Nephron (organoid): ENCODE measurements around the gene UGGT1.

ENCODE experiments used
- H3K27ac Mint-ChIP-seq, 3 experiments: 2 replicates each; pipeline ENCODE4 v1.8.0; 2020; ENCODE audit warnings: mixed read lengths in 3 of 3, mild to moderate bottlenecking in 2 of 3, moderate library complexity in 1 of 3
- H3K27me3 Mint-ChIP-seq: 2 replicates; pipeline ENCODE4 v1.8.0; 2021; ENCODE audit warnings: low read depth, mild to moderate bottlenecking, moderate library complexity, mixed read lengths
- H3K36me3 Mint-ChIP-seq: 2 replicates; pipeline ENCODE4 v1.8.0; 2020; ENCODE audit warnings: low read depth, mixed read lengths
- H3K4me1 Mint-ChIP-seq: 2 replicates; pipeline ENCODE4 v1.8.0; 2020; ENCODE audit warnings: mixed read lengths
- H3K4me3 Mint-ChIP-seq, 3 experiments: 2 replicates each; pipeline ENCODE4 v1.8.0; 2020; ENCODE audit warnings: mild to moderate bottlenecking in 3 of 3, mixed read lengths in 3 of 3, moderate library complexity in 2 of 3
- H3K9me3 Mint-ChIP-seq: 2 replicates; pipeline ENCODE4 v1.8.0; 2020; ENCODE audit warnings: mixed read lengths
- TF ChIP-seq, protein P1 (sequence below), 3 experiments: fragments of 200-600 bp; sonication (generic); IDR thresholded peaks; one replicate each; pipeline ENCODE4 v1.5.0; 2021; ENCODE audit warnings: antibody characterized with exemption in 3 of 3; ENCODE audit not compliant: unreplicated experiment in 3 of 3

UGGT1 gene

DNA sequence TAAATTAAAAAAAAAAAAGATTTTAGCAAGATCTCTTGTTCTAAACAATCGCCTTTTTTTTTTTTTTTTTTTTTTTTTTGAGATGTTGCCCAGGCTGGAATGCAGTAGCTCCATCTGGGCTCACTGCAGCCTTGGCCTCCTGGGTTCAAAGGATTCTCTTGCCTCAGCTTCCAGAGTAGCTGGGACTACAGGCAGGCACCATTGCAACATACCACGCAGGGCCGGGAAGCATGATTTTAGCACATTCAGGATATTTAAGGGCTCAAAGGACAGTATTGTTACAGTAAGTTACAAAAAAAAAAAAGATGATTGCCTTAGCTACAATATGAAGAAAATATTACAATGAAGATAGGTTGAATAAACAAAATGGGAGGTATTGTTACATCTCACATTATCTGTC, 33.7 kb upstream of the UGGT1 start:
- Mint-ChIP-seq H3K4me1 (no peaks in the 10 kb centered on the region), H3K27ac (no peak overlapping the region), H3K4me3 (no peak overlapping the region), H3K9me3 (no peaks in the 10 kb centered on the region), H3K27me3 (peaks cover 5% of the 10 kb centered on the region), H3K36me3 (no peaks in the 10 kb centered on the region)
- TF ChIP-seq, protein P1, sequence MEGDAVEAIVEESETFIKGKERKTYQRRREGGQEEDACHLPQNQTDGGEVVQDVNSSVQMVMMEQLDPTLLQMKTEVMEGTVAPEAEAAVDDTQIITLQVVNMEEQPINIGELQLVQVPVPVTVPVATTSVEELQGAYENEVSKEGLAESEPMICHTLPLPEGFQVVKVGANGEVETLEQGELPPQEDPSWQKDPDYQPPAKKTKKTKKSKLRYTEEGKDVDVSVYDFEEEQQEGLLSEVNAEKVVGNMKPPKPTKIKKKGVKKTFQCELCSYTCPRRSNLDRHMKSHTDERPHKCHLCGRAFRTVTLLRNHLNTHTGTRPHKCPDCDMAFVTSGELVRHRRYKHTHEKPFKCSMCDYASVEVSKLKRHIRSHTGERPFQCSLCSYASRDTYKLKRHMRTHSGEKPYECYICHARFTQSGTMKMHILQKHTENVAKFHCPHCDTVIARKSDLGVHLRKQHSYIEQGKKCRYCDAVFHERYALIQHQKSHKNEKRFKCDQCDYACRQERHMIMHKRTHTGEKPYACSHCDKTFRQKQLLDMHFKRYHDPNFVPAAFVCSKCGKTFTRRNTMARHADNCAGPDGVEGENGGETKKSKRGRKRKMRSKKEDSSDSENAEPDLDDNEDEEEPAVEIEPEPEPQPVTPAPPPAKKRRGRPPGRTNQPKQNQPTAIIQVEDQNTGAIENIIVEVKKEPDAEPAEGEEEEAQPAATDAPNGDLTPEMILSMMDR (IDR thresholded peaks at IDR 0.05; ENCODE audit: unreplicated experiment in 3 of 3): no peak

DNA sequence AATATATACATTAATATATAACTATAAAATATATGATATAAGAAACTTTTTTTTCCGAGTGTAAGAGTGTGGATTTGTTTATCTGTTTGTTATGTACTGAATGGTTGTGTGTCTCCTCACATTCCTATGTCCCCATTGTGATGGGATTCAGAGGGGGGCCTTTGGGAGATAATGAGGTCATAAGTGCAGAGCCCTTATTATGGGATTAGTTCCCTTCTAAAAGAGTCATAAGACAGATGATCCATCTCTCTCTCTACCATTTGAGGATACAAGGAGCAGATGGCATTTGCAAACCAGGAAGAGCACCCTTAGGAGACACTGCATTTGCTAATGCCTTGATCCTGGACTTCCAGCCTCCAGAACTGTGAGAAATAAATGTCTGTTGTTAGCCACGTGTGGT, 32.9 kb upstream of the UGGT1 start:
- TF ChIP-seq, protein P1 (IDR thresholded peaks at IDR 0.05; ENCODE audit: unreplicated experiment in 3 of 3): no peak
- H3K27me3 Mint-ChIP-seq: peaks cover 5% of the 10 kb centered on the region
- H3K4me3 Mint-ChIP-seq: no peak overlapping the region
- no peaks in the 10 kb centered on the region for H3K9me3 Mint-ChIP-seq
- H3K27ac Mint-ChIP-seq: no peak overlapping the region
- H3K4me1 Mint-ChIP-seq: no peaks in the 10 kb centered on the region
- H3K36me3 Mint-ChIP-seq: no peaks in the 10 kb centered on the region

DNA sequence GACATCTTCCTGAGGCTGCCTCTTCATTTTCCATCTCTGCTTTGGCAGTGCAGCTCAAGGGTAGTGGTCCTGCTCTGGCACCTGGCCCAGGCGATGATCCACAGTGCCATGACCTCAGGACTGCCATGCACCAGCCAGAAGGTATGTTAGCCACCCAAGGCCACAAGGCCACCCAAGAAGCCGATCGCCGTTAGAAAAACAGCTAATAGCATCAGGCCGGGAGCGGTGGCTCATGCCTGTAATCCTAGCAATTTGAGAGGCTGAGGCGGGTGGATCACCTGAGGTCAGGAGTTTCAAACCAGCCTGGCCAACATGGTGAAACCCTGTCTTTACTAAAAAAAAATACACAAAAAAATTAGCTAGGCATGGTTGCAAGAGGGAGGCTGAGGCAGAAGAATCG, 28.4 kb upstream of the UGGT1 start:
- H3K4me3 Mint-ChIP-seq: no peak overlapping the region
- no peaks in the 10 kb centered on the region for H3K27me3 Mint-ChIP-seq
- H3K27ac Mint-ChIP-seq: no peak overlapping the region
- no peaks in the 10 kb centered on the region for H3K4me1 Mint-ChIP-seq
- TF ChIP-seq, protein P1 (IDR thresholded peaks at IDR 0.05; ENCODE audit: unreplicated experiment in 3 of 3): no peak
- no peaks in the 10 kb centered on the region for H3K9me3 Mint-ChIP-seq
- no peaks in the 10 kb centered on the region for H3K36me3 Mint-ChIP-seq

DNA sequence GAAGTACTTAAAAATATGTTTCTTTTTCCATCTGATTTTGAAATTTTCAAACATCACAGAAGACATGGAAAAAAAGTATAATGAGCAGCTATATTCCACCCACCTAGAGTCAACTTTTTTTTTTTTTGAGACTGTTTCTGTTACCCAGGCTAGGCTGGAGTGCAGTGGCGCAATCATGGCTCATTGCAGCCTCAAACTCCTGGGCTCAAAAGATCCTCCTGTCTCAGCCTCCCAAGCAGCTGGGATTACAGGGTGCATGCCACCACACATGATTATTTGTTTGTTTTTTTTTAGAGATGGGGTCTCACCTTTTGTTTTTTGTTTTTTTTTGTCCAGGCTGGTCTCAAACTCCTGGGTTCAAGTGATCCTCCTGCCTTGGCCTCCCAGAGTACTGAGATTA, 26.6 kb upstream of the UGGT1 start:
- Mint-ChIP-seq H3K4me1 (no peaks in the 10 kb centered on the region), H3K36me3 (no peaks in the 10 kb centered on the region)

DNA sequence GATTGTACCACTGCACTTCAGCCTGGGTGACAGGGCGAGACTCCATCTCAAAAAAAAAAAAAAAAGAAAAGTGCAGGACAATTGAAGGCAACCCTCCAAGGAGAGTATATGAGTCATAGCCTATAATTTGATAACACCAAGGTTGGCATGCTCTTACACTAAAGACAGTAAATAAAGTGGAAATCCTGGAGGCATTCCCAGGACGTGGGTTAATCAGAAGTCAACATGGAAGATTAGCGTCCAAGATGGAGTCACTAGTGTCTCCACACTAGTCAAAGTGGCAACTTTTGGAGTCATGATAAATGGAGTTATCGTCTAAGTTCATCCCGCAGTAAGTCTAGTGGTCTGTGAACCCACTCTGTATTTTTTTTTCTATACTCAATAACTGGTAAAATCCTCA, 21.2 kb upstream of the UGGT1 start:
- H3K27ac Mint-ChIP-seq: no peak overlapping the region
- no peaks in the 10 kb centered on the region for H3K36me3 Mint-ChIP-seq
- H3K9me3 Mint-ChIP-seq: no peaks in the 10 kb centered on the region
- no peak overlapping the region for H3K4me3 Mint-ChIP-seq
- TF ChIP-seq, protein P1 (IDR thresholded peaks at IDR 0.05; ENCODE audit: unreplicated experiment in 3 of 3): no peak
- peaks cover 4% of the 10 kb centered on the region for H3K27me3 Mint-ChIP-seq
- H3K4me1 Mint-ChIP-seq: no peaks in the 10 kb centered on the region

More for the DNA sequence above, 26.6 kb upstream of the UGGT1 start:
- no peaks in the 10 kb centered on the region for H3K9me3 Mint-ChIP-seq
- TF ChIP-seq, protein P1 (IDR thresholded peaks at IDR 0.05; ENCODE audit: unreplicated experiment in 3 of 3): no peak
- no peak overlapping the region for H3K27ac Mint-ChIP-seq
- H3K27me3 Mint-ChIP-seq: peaks cover 4% of the 10 kb centered on the region
- no peak overlapping the region for H3K4me3 Mint-ChIP-seq

DNA sequence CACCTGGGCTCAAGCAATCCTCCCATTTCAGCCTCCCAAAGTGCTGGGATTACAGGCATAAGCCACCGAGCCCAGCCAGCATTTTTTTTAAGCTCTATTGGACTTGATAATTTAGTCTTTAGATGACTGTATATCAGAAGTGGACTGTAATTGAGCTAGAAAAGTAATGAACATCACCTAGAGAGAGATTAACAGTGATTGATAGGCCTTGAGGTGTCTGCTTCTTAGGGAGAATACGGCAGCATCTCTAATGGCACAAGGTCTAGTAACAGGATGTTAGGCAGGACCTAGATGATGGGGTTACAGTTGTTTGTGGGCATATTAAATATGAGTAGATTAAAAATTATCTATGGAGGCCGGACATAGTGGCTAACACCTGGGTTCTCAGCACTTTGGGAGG, 17.7 kb upstream of the UGGT1 start:
- Mint-ChIP-seq H3K27me3 (no peaks in the 10 kb centered on the region), H3K4me1 (no peaks in the 10 kb centered on the region), H3K9me3 (no peaks in the 10 kb centered on the region), H3K27ac (no peak overlapping the region), H3K4me3 (no peak overlapping the region), H3K36me3 (no peaks in the 10 kb centered on the region)
- TF ChIP-seq, protein P1 (IDR thresholded peaks at IDR 0.05; ENCODE audit: unreplicated experiment in 3 of 3): no peak
